Fibroblast of skin of left biceps (primary cell): ENCODE measurements around the gene NUCKS1.
"Not testable (repeated sequence)": the region's sequence is repeated elsewhere in the genome, so short reads cannot be mapped to it uniquely, and the experiment has no call there.

Source experiments
- DNase-seq, 2 experiments: peaks; one replicate each; pipeline ENCODE4 v3.0.0-alpha.2; 2013; ENCODE audit warnings: low read depth in 2 of 2

The NUCKS1 gene

DNA sequence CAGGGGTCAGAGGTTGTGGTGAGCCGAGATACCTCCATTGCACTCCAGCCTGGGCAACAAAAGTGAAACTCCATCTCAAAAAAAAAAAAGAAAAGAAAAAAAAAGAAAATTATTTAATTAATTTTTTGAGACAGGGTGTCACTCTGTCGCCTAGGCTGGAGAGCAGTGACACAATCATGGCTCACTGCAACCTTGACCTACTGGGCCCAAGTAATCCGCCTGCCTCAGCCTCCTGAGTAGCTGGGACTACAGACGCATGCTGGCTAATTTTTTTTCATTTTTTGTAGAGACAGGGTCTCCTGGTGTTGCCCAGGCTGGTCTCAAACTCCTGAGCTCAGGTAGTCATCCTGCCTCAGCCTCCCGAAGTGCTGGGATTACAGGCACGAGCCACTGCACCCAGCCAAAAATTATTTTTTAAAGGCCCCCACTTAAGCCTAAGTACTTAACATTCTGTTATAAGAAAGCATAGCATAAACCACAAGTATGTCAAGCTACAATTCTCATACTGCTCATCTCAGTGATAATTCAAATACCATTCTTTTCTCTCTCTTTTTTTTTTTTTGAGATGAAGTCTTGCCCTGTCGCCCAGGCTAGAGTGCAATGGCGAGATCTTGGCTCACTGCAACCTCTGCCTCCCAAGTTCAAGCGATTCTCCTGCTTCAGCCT lies 19.9 kb downstream of the NUCKS1 start:
- DNase-seq, result no peak

DNA sequence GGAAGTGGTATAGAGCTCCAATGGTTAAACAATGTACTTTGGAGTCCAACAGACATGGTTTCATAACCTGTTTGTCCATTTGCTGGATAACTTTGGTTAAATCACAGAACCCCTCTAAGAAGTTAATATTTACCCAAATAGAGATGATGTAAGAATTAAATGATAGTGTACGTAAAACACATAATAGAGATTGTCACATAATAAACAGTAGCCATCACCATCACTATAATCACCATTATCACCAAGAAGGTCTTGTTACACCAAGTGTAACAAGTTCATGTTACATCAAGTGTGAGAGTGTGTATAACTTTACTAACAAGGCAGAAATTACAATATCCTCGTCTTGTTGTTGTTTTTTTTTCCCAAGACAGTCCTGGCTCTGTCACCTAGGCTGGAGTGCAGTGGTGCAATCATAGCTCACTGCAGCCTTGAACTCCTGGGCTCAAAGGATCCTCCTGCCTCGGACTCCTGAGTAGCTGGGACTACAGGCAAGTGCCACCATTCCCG lies 23.3 kb downstream of the NUCKS1 start:
- DNase-seq, result no peak

DNA sequence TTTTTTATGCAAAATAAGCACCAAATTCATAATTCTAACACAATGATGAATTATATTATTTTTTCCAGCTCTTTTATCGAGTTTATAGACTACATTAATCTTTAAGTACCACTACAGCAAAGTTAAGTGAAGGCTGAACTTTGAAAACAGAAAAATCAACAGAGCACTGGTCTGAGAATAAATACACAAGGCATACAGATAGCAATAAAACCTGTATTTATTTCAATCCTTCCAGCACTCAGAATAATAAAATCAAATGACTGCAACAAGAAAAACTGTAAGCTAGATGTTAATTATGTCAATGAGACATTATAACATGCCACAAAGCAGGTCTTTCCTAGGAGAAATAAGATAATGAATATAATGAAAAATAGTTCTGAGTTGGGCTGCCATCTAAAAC lies 24.5 kb downstream of the NUCKS1 start:
- no peak for DNase-seq

DNA sequence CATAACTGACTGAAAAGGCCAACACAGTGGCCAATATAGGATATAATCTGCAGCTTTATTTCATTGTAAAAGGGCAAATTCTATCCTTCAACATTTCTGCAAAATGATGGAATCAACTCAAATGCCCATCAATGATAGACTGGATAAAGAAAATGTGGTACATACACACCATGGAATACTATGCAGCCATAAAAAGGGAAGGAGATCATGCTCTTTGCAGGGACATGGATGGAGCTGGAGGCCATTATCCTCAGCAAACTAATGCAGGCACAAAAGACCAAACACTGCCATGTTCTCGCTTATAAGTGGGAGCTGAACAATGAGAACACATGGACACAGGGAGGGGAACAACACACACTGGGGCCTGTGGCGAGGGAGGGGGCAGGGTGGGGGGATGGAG lies 29.2 kb downstream of the NUCKS1 start:
- not testable (repeated sequence) for DNase-seq

DNA sequence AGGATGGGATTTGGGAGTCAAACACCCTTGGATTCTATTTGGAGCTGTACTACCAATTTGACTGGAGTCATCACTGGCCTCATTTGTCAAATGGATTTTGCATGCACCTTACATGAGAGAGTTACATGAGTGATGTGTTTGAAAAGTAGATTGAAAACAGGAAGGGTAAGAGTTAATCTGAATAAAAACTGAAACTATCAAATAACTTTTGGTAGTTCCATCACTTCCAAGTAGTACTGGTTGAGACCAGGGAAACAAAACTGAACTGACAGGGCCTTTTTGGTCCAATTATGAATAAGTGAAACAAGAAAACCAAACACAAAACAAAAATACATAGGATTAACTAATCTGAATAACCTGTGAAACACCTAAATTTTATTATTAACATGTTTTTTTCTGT lies 30.2 kb downstream of the NUCKS1 start:
- DNase-seq, result no peak

DNA sequence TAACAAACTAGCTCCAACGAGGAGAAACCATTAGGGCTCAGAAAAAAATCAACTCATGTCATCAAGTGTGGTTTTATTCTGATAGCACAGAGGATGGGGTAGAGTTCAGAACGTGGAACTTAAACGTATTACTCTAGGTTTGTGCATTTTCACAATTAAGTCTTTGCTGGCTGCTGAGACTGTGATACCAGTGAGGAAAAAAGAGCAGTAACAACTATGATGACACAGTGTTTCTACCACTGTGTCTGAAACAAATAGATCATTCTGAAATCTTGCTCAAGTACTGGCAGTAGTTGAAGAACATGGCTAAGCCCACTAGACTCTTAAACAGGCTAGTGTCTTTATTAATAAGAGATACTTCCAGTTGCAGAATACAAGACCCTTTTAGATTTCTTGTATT lies 31.0 kb downstream of the NUCKS1 start:
- DNase-seq, result no peak

DNA sequence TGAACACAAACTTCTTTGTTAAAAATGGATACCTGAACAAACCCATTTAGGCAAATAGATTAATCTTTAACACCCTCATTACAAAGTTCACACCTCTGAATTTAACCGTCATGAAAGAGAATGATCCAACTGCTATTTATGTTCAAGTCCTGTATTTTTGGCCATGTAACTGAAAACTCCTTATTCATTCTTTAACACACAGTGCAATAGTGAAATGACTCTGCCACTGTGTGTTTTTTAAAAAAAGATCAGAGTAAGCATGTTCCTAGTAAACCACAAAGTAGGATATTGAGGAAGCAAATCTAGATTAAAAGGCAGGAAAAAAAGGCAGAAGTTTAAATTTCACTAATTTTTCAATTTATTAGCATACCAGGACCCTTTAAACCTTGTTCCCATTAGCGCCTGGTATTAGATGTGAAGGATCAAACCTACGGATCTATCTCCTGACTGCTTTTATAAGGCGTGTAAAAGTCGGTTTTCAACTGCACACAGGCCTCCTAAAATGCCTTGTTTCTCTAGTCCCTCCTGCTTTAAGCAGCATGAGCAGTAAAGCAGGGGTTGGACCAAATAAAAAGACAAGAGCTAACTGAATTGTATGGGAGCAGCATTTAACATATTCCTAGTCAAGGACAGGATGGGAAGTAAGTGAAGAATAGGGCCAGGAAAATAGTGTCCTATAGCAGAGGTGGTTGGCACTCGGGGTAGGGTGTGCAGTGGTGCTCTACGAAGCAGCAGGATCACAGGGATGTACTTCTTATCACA lies 33.4 kb downstream of the NUCKS1 start:
- no peak for DNase-seq

DNA sequence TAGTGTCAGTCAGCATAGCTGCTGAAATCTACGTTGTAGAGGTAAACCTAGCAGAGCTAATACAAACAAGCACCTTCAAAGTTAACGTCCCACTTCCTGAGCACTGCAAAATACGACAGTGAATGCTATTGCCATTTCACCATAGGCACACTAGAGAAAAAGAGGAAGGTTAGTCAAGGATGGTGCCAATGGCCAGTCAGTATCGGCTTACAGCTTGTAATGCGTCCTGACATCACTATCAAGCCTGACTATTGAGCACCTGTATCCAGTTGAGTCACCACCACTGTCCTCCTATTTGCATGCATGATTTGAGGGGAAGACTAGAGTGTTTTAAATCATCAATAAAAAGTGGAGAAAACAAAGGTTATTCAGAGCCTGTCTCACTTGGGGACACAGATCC lies 34.4 kb downstream of the NUCKS1 start:
- no peak for DNase-seq

DNA sequence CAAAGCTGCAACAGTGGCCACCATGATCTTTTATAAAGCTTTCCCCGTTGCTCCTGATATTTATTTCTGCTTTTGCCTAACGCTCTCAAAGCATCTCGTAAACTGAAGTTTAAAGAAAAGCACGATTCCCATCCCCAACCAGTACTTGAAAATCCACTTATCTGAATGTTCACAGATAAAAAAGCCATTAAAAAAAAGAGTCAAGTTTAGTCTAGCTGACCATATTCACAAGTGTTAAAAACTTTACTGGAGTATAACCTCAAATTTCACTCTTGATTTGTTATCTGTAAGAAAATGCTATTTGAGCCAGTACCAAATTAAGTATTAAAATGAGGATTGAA lies 35.1 kb downstream of the NUCKS1 start:
- no peak for DNase-seq

DNA sequence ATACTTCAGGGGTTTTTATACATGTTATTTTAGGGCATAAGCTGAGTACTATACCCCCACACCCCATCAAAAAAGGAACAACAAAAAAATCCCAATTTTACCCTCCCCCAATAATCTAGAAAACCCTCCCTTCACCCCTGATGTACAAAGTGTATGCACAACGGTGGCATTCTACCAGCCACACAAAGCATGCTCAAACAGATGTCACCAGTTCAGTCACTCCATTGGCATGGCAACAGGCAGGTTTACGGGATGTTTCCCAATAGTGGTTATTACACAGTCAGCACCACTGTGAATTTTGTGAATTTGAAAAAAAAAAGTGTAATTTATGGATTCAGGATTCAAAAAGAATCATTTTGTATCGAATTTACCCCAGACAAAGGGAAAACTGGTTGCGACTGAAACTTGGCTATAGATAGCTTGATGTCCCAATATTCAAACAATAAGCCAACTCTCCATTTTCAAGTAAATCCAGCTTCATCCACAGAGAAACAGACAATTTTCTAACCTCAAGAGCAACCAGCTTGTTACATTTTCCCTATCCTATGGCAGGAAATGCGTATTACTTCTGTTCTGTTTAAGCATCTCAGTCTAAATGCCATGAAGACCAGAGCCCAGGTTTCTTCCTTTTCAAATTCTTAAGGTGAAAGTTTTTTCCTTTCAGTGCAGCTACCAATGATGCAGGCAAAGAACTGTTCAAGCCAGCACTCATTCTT lies 35.6 kb downstream of the NUCKS1 start:
- no peak for DNase-seq

DNA sequence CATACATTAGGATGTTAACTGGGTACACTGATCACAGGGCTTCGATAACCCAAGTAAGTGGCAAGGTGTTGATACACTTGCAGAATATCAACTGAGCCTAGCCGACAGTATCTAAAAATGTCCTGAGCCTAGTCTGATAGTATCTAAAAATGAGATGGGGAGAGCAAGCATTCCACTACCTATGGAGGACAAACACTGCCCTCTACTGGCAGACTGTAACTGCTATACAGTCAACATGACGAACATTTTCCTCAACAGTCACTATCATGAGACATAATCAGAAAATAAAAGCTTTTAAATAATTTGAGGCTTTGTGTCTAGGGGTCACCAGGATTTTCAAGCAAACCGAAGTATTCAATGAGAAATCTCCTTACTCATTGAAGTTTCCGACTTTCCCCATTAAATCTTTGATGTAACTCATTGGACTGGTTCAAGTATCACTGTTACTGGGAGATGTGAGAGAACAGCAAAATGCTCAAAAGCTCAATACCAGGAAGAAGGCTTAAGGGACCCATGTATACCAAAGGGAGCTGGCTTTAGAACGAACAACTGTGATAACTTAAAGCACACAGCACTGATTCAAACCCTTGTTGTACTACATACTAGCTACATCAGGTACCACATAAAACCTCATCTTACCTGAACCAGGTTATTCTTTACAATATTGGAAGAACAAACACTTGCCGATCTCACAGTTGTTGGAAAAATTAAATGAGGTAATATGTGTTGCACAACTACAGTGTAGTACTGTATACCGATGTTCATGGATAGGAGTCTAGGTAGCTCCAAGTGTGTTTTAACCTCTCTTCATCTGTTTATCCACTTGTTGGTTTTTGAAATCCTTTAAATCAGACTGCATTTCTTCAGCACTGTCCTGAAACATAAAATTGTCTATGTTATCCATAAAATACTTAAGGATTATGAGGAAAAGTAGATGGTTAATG lies 38.6 kb downstream of the NUCKS1 start:
- DNase-seq, result peak; percentile 42 to 44

DNA sequence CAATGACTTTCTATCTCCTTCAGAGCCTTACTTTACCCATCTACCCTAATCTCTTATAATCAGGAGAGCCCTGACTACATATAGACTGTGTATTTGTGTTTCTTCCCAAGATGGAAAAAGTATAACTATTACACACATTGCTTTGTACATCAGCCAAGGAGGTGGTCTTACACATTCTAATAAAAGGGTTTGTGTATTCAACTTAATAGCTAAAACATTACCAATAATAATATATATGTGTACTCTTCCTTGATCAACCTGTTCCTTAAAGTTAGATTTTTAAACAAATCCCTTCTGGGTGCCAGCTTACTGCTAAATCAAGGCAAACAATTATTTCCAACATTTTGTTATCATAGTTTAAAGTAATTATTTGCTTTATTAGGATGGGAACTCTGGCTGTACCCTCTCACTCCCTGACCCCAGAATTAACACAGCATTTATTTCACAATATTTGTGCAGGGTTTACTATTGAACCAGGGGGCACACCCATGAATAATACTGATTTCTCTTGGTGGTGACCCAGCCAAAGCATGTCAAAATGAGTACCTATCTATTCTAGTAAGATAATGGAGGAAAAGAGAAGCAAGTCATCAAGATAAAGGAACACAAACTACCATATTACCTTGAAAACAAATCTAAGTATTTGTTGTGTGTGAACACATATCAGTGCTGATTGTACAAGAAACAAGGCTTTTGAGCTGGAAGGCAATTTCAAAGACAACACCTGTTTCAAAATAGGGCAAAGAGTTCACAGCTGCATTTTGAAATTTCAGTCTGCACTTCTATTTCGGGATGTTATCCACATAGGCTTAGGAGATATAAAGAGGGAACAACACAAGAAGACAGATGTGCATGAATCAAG lies 39.5 kb downstream of the NUCKS1 start:
- no peak for DNase-seq

DNA sequence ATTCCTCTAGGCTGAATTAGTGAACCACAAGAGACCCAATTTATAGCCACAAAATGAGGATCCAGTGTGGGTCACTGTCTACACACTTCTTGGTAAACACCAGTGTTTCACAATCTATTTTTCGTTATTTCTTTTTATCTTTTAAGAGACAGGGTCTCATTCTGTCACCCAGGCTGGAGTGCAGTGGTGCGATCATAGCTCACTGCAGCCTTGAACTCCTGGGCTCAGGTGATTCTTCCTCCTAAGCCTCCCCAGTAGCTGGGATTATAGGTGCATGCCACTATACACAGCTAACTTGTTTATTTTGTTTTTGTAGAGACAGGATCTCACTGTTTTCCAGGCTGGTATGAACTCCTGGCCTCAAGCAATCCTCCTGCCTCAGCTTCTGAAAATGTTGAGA lies 40.3 kb downstream of the NUCKS1 start:
- DNase-seq, result no peak

DNA sequence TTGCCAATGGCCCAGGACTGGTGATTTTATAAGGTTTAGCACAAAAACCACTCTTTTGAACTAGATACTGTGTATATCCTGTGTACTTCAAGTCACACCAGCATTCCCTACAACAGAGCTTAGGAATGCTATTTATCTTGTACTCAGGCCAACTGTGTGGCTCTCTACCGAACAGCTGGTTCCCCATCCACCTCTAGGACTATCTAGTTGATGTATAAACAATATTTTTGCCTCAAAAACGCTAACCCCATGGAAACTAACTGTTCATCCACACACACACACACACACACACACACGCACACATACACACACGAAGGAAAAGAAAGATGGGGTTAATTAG lies 41.0 kb downstream of the NUCKS1 start:
- peak in 1 of 2 experiments; percentile 12 for DNase-seq

DNA sequence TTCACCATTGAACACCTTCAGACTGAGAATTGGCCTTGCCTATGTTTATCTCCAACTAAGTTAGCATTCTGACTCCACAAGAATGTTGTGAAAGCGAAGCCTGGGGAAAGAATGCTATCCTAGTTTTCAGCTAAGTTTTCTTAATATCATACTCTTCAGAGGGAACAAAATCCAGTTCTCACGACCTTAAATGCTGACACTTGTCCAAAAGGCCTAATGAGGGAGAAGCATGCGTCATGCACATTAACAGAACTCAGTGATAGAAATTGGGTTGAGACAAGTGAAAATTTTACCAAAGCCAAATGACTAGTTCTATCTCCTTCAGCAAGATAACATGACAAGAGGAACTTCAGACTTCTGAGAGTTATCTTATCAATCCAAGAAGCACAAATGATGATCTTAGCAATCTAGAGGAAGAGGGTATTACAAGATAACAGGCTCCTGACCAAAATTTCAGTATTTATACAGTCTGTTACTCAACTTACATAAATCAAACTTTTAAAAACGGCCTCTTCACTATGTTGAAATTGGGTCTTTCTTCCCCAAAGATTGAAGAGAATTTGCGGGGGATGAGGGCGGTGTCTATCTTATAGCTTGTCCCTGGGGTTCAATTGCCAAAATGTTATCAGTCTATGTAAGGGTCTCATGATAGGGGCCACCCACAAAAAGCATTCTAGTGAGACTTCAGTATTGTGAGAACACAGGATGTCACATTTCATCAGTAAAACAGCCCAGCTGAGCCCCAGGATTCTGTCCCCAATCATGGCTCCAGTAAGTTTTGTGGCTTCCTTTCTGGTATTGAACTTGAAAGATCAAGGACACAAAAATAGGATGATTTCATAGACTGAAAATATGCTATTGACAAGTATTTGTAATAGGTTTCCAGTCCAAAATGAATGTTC lies 43.1 kb downstream of the NUCKS1 start:
- no peak for DNase-seq

DNA sequence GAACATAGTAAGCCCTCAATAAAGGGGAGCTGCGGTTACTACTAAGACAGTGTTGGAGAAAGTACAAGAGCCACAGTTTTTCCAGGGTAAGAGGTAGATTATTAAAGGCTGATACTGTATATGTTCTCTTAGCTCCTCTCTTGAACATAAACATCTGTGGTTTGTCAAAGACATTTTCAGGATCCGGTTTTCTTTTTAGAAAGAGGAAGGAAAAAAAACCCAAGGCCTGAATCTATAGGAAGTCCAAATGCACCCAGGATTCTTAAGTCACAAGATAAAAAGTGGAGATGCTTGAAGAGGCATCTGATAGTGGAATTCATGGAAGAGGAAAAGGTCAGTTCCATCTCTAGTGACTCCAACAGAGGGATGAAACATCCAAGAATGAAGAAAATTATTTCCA lies 45.1 kb downstream of the NUCKS1 start:
- no peak for DNase-seq

DNA sequence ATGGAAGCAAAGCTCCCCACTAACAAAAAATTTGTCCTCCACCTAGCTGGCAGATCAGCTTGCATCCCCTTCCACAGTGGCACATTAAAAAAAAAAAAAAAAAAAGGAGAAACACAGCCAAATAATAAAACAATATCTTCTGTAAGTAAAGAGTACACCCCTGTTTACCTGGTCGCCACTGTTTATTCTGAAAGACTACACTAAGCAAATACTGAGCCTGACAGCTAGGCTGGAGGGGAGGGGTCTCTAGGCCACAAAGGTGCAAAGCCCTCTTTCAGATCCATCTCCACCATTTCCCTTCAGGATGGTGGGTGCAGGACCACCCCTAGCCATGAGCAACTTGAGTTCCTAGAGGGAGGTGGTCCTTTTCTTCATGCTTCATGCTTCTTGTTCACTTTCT lies 46.9 kb downstream of the NUCKS1 start:
- no peak for DNase-seq

DNA sequence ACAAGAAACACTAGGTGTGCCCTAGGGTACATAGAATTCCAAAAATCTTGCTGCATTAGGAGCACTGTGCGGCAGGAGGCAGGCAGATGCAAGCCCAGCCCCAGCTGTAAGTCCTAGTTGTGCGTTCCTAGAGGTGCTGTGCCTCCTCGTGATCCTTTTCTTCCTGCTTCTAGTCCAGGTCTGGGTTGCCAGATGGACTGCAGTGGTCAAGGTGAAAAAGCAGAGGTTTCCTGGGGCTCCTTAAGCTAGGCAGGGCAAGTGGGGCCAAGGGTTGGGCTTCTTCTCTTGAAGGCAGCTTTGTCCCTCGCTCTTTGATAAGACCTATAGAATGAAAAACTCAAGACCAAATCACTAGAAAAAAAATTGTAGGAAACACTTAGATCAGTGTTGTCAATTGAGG lies 48.1 kb downstream of the NUCKS1 start:
- DNase-seq, result no peak

DNA sequence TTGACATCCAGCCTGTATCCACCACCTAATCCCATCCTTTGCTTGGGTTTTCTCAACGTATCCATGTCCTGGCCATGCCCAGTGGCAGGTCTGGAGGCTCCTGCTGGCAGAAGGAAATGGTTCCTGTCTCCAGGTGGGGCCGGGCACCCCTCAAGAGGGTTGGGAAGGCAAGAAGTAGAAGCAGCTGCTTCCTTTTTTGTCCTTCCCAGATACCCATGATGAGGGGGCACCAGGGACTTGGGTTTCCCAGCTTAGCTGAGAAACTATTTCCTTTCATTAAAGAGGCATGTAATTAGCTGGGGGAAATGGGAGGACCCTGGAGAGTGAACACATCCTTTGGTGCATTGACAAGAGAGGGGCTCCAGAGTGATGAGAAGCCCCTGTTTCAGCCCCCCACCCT lies 48.6 kb downstream of the NUCKS1 start:
- DNase-seq, result no peak

DNA sequence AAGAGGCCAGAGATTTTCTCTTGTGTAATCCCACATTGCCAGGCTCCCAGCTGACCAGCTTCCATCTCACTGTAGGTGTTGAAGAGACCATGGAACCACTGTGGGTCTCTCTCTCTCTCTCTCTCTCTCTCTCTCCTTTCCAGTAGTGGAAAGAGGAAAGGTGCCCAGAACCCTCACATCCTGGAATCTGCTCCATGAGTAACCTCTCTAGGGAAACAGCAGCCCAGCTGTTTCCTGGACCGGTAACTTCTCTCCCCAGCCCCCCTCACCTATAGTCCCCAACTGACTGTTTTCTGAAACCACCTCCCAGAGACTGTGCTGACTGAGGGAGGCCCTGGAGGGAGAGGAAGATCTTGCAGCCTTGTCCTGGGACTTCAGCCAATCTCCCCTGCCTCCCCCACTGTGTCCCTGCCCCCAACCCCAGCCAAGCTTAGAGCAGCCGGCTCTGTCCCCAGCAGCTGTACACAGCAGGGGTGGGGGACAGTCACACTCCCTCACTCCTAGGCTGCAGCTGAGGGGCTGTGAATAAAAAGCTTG lies 49.0 kb downstream of the NUCKS1 start:
- no peak for DNase-seq
